H1 (cell line): ENCODE measurements around the gene ZNF609. TPM values are rescaled to one million over a fixed set of nuclear protein-coding genes. Genes with fewer than 3 reads are reported as not detected.

Source experiments
- ATF2 ChIP-seq: IDR thresholded peaks from 2 replicates; pipeline ENCODE4 v1.6.1; 2012; ENCODE audit warnings: low read length, inconsistent platforms
- CHD7 ChIP-seq: fragments of 300-600 bp; sonication (generic); IDR thresholded peaks from 2 replicates; pipeline ENCODE4 v1.7.1; 2012; ENCODE audit warnings: low read length, moderate library complexity, mild to moderate bottlenecking, inconsistent platforms; ENCODE audit not compliant: insufficient replicate concordance
- KDM1A ChIP-seq: fragments of 200-600, 300-600 bp; sonication (generic); IDR thresholded peaks from 2 replicates; pipeline ENCODE4 v1.7.1; 2016; ENCODE audit warnings: mild to moderate bottlenecking, low read length, borderline replicate concordance
- MAFK ChIP-seq: IDR thresholded peaks from 2 replicates; pipeline ENCODE4 v1.6.1; 2012; ENCODE audit warnings: low read depth, mild to moderate bottlenecking, improper control_type of control experiment, low read length
- RFX5 ChIP-seq: IDR thresholded peaks from 2 replicates; pipeline ENCODE4 v1.6.1; 2011; ENCODE audit warnings: low read depth, low read length, improper control_type of control experiment, borderline replicate concordance
- SRF ChIP-seq: IDR thresholded peaks from 2 replicates; pipeline ENCODE4 v1.6.1; 2011; ENCODE audit warnings: mild to moderate bottlenecking, low read depth, low read length, moderate library complexity
- TAF7 ChIP-seq: optimal IDR thresholded peaks from 2 replicates; pipeline ENCODE3; 2011; ENCODE audit warnings: low read depth, mild to moderate bottlenecking, inconsistent platforms, low read length, moderate library complexity, borderline replicate concordance
- polyA plus RNA-seq, 7 experiments: library from polyadenylated mRNA; depleted of rRNA in 3 of 7; stranded (reverse) in 5 of 7; unstranded in 2 of 7; fragments of >200 nt in 5 of 7; fragments of 200-250 nt in 2 of 7; gene quantifications; 1 replicate in 5 of 7; 2 replicates in 1 of 7; 4 replicates in 1 of 7; pipeline versions ENCODE4 v1.2.1 to v1.2.3, GENCODE V29; 2011 to 2013; ENCODE audit warnings: missing spikeins in 2 of 7, mixed read lengths in 2 of 7
- total RNA-seq: library from RNA; stranded (reverse); fragmentation: NEBNext Ultra II Directional; extraction: Animal tissue kit (Norgen Biotek cat#: 25700); gene quantifications from 2 replicates; pipeline ENCODE4 v1.2.1, GENCODE V29; 2021

The ZNF609 gene
- total and polyA plus RNA-seq, 2 of the 8 experiments (the other 6 are each of a cell fraction or from before 2014, with no cell fraction given): 15.5 to 47.8 TPM

DNA sequence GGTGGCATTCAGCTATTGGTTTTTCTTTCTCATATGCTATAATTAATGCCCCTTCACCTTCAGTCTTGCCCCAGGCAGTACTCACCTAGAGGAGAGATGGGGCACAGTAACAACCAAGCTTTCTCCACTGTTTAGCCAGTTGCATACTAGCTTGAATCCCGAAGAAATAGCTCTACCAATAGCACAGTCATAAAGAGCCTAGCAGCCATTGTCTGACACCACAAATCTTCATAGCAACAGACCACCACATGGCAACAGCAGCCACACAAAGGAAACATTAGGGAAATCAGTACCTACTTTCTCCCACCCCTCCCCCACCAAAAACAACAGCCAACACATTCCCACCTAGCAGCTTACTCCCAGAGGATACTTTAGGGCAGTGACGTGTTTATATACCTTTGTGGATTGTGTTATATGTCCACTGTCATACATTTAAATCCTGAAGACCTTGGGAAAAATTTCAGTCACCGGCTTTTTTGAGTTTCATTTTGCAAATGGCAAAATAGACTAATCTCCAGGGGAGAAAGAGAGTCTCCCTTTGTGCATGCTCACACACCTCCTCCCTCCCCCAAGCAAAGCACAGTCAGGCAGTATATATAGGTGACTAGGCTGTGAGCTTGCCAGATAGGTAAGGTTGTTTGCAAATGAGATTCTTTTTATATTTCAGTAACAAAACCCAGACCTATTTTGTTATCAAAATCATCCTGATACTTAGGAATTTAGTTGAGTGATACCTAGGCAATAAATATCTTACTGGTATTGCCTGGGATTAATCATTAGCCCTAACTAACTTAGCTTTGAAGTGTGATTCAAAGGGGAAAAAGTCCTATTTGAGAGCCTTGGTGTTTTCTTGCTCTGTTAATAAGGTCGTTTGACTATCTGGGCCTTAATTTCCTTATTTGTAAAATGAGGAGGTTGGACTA lies 174.5 kb downstream of the ZNF609 start (continued):
- TF ChIP-seq CHD7 (peak; percentile 41), SRF (no peak), RFX5 (peak; percentile 67; the same call in 1 of the 2 replicates), KDM1A (no peak), TAF7 (no peak), ATF2 (0 out of 2 replicates have a peak, but pooled peaks have one; percentile 53), MAFK (peak; percentile 49; the same call in 1 of the 2 replicates)
